DMS 273 (cell line): ENCODE results near the gene ZNF516.

Experiments used
- DNase-seq: peaks from one replicate; lab custom pipeline; 2025; ENCODE audit not compliant: unreplicated experiment; lab: John Stamatoyannopoulos, UW

The ZNF516 gene

DNA sequence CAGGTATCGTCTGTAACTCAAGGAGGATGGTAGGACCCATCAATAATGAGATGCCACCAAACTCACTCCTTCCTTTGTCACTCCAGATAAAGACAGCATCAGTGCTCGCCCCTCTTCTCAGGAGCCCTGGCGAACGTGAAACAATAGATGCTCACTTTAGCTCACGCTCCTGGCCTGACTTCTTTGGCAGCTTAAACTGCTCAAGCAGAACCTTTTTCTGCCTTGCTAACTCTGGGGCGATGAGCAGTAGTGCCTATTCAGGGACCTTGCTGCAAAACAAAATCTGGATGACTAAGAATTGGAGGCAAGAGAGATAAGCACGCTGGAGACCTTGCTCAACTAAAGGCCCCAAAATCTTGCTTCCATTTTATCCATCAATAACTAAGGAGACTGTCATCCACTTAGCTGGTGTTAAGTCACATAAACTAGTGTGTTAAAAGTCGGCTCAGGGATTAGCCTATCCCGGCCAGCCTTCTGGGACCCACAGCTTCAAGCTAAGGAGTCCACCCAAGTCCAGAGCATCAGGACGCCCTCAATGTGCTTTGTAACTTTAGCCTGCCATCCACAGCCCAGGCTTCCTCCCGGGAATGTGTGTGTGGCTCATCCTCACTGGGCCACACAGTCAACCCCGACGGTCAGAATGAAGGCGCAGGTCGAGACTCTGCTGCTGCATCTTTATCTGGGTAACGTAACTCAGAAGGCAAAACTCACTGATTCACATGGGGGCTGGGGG is 38.9 kb downstream of the ZNF516 start:
- no peak for DNase-seq

GRCh38 chr18:76455003-76455676 is 39.9 kb downstream of the ZNF516 start:
- peak; percentile 10 for DNase-seq

DNA sequence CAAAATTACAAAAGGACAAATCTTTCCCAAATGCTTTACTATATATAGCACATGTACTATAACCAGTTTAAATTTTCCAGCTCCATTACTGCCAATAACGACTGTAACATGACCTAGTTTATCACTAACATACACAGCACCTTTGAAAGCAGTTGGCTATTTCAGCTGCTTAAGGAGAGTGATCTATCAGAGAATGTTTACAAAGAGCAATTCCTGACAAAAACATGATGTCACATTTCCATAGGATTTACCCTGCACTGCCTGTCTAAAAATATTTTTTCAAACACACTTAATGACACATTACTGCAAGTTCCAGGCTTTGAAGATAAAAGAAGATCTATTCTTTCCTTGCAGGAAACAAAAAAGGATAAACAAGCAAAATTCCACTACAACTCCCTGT is 40.6 kb downstream of the ZNF516 start:
- no peak for DNase-seq

- DNase-seq, result no peak
Observed at GRCh38 chr18:76453932-76454331, 41.1 kb downstream of the ZNF516 start.

GRCh38 chr18:76453057-76453561 is 41.9 kb downstream of the ZNF516 start:
- DNase-seq, result no peak

DNA sequence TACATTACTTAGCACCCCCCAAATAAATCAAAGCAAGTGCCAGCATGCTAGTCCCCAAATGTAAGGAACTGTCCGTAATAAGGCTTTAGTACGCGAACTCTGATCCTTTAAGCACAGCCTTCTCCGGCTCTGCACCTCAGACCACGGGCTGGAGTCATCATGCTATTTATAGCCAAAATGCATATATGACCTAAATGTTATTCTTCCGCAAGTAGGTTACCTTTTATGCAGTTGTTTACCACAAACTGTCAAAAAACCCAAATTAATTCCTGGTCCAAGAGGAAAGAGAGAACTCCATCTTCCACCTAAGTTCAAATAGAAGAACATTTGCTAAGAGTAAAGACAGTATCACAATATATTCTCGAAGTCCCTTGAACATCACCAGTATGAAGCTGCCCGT is 42.7 kb downstream of the ZNF516 start:
- DNase-seq, result no peak

DNA sequence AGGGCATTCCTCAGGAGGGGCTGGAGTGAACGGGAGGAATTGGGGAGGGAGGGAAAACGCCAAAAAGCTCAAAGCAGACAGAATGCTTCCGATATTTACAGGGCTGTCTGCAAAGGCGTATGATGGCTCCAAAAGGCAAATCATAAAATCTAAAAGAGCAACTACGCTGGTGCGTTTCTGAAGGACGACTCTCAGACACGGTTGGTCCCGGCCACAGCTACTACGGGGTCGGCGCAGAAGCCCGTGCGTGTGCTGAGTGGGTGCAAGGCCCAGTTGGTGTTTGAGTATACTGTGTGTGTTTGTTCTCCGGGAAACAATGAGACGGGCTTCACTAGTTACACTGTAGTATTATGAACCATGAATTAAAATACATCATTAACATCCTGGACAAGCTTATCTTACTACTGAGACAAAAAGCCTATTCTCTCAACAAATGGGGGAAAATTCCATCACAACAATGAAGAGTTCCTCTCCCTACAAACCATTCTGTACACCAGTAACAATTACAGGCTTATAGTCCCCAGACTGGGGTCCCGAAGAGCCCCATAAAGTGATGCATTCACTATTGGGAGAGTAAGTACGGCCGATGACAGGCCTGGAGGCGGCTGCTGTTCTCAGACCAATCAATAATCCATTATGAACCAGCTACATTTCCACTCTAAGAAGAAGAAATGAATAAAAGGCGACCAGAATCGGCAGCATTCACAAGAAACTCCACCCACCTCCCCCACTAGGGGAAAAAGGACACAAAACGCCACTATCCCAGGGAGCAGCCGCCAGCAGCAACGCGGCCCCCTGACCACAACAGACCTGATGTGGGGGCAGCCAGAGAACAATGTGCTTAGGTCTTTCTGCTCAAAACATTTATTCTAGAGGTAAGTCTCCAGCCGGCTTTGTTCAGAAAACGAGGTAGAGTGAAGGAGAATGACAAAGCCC is 43.4 kb downstream of the ZNF516 start:
- DNase-seq, result no peak

- no peak for DNase-seq
Observed at GRCh38 chr18:76450452-76451395, 44.3 kb downstream of the ZNF516 start.

DNA sequence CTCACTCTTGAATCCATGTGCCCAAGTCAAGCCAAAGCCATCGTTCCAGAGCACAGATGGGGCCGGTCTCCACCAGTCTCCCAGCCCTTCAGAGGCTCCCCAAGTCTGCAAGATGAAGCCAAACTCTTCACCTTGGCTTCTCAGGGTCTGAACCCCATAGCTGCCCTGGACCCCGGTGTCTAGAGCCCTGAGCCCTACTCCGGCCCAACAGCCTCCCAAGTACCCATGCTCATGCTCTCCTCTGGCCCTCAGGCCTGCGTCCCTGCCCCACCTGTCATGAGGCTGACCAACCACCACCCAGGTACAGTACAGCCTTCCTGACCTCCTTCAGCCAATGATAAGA is 46.0 kb downstream of the ZNF516 start:
- no peak for DNase-seq

GRCh38 chr18:76448256-76449110 is 46.6 kb downstream of the ZNF516 start:
- no peak for DNase-seq

DNA sequence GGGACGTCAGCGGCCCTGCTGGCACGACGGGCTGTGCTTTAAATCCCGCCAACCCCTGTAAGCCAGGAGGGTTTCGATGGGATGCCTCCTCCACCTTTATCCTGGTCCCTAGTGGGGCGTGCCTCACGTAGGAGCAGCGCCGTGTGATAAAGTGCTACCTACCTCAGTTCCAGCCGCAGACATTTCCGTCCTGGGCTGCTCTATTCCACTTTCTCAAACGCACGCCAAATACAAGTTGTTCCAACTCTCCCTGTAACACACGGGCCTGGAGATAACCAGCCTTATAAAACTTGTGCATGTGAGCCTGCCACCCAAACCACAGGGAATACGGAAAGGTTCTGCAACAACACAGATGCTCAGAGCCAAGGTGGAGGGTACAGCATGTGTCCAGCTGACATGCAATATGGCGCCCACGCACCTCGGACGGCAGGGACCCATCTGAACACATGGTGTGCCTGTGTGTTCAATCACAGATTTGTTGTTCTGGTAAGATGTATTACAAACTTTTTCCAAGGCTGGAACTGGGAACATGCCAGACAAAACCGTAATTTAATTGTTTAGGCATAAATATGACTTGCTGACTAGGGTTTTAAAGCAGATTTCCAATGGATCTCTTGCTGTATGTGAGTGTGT is 47.7 kb downstream of the ZNF516 start:
- no peak for DNase-seq

GRCh38 chr18:76446321-76447257 is 48.5 kb downstream of the ZNF516 start:
- DNase-seq, result no peak

GRCh38 chr18:76445741-76446232 is 49.3 kb downstream of the ZNF516 start:
- no peak for DNase-seq

DNA sequence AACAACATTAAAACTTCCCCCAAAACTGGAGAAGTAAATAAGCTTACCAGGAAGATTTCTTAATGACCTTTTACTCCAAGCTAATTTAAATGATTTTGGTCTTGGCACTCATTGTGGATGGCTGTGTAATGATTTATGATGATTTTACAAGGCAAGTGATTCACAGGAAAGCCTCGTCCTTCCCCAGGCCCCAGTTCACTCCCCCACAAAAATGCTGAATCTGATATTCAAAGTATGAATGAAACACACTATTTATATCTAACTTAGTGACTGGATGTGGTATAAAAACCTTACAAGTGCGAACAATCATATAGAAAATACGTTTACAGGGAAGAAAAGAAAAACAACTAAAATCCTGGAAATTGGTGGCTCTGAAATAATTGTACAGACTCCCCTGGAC is 49.8 kb downstream of the ZNF516 start:
- DNase-seq, result no peak

- no peak for DNase-seq
Observed at GRCh38 chr18:76444446-76445105, 50.5 kb downstream of the ZNF516 start.

DNA sequence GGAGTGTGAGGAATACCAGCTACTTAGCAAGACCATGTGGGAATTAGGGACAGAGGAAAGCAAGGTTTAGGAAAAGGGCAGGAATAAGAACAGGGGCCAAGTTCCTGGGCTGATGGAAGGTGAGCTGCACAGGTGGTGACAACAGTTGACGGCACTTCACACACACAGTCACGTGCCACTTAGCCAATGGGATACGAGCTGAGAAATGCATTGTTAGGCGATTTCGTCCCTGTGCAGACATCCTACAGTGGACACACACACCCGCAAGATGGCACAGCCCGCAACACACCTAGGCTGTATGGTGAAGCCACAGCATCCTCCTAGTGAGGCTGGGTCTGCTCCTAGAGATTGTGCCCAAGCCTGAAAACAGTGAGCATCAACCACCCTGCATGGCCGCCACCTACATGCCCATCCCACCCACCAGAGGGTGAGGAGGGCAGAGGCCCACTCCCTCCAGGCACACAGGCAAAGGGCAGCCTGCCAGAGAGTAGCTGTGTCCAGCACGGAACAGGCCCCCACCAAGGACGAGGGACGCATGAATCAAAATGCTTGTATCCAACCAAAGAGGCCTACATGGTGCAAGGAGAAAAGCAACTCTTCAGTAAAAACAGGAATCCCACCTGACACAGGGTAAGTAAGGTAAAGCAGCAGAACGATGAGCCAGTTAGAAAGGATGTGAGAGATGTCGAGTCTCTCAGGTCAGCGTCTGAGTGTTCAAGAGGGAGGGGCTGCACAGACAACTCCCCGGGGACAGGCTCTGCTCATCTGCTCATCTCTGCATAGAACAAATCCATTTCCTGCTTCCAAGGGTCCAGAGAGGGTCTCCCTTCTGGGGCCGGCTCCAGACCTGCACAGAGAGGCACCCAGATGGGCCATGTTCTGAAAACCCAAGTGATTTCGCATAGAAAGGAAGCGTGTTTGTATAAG is 51.3 kb downstream of the ZNF516 start:
- DNase-seq, result no peak
